ENCODE results near the gene ESPN. TPM values are rescaled to one million over a fixed set of nuclear protein-coding genes. Genes with fewer than 3 reads are reported as not detected.

ESPN gene
- total and polyA plus RNA-seq, 7 donors, result 0.55 to 202 (median 86.5) TPM; not detected in 2

GRCh38 chr1:6421266-6421665 lies 3.3 kb upstream of the ESPN start:
- no peak for TF ChIP-seq POLR2AphosphoS5 (IDR thresholded peaks at IDR 0.05)
- no peak for TF ChIP-seq CTCF (IDR thresholded peaks at IDR 0.05)
- no peak for TF ChIP-seq POLR2A (IDR thresholded peaks at IDR 0.05)
- no peak for TF ChIP-seq EP300 (IDR thresholded peaks at IDR 0.05)
- Histone ChIP-seq H3K36me3 (no peaks in the 10 kb centered on the region), H3K4me3 (no peak overlapping the region), H3K4me1 (peaks cover 0 to 52% (median 44%) of the 10 kb centered on the region in 4 donors), H3K27ac (no peak overlapping the region), H3K27me3 (peaks cover 68 to 100% (median 94%) of the 10 kb centered on the region in 3 donors), H3K9me3 (no peaks in the 10 kb centered on the region)
- WGBS, 2 donors, result 48 to 70% methylated on average over 4 of the region's 4 CpGs
- DNase-seq, result no peak
- intact Hi-C loops (cut with DNase I), result no loop called here

GRCh38 chr1:6423321-6423999 lies 1.1 kb upstream of the ESPN start:
- peaks cover 56 to 100% (median 99%) of the 10 kb centered on the region in 3 donors for H3K27me3 ChIP-seq
- H3K36me3 ChIP-seq, result no peaks in the 10 kb centered on the region

GRCh38 chr1:6424000-6424565 lies 493 bp upstream of the ESPN start:
- no peak overlapping the region for H3K27ac ChIP-seq
- no peaks in the 10 kb centered on the region for H3K36me3 ChIP-seq
- WGBS, 2 donors, result 4 to 9% methylated on average over 35 of the region's 35 CpGs
- intact Hi-C loops (cut with DNase I), result no loop called here
- DNase-seq, result no peak
- TF ChIP-seq POLR2A (IDR thresholded peaks at IDR 0.05), result no peak
- TF ChIP-seq EP300 (IDR thresholded peaks at IDR 0.05), result no peak
- no peak for TF ChIP-seq CTCF (IDR thresholded peaks at IDR 0.05)
- TF ChIP-seq POLR2AphosphoS5 (IDR thresholded peaks at IDR 0.05), result no peak
- no peak overlapping the region for H3K4me3 ChIP-seq
- H3K9me3 ChIP-seq, result no peaks in the 10 kb centered on the region
- peaks cover 0 to 47% (median 39%) of the 10 kb centered on the region in 4 donors for H3K4me1 ChIP-seq
- H3K27me3 ChIP-seq, result peaks cover 50 to 99% (median 97%) of the 10 kb centered on the region in 3 donors

More at GRCh38 chr1:6423321-6423999, 1.1 kb upstream of the ESPN start:
- 6 to 11% methylated on average over 24 of the region's 24 CpGs for WGBS, 2 donors
- DNase-seq, result no peak
- TF ChIP-seq EP300 (IDR thresholded peaks at IDR 0.05) (no peak), POLR2A (IDR thresholded peaks at IDR 0.05) (no peak), CTCF (IDR thresholded peaks at IDR 0.05) (peak in 2 of 4 experiments; percentile 24 to 52), POLR2AphosphoS5 (IDR thresholded peaks at IDR 0.05) (no peak)
- intact Hi-C loops (cut with DNase I), result no loop called here
- no peaks in the 10 kb centered on the region for H3K9me3 ChIP-seq
- no peak overlapping the region for H3K4me3 ChIP-seq
- peaks cover 0 to 52% (median 44%) of the 10 kb centered on the region in 4 donors for H3K4me1 ChIP-seq
- H3K27ac ChIP-seq, result no peak overlapping the region

- H3K27ac ChIP-seq, result no peak overlapping the region
- H3K27me3 ChIP-seq, result peaks cover 36 to 99% (median 92%) of the 10 kb centered on the region in 3 donors
- H3K4me3 ChIP-seq, result no peak overlapping the region
- WGBS, 2 donors, result 67 to 80% methylated on average over 6 of the region's 6 CpGs
- H3K36me3 ChIP-seq, result no peaks in the 10 kb centered on the region
- H3K9me3 ChIP-seq, result no peaks in the 10 kb centered on the region
- TF ChIP-seq CTCF (IDR thresholded peaks at IDR 0.05) (no peak), EP300 (IDR thresholded peaks at IDR 0.05) (no peak), POLR2A (IDR thresholded peaks at IDR 0.05) (no peak), POLR2AphosphoS5 (IDR thresholded peaks at IDR 0.05) (no peak)
- peaks cover 0 to 31% (median 24%) of the 10 kb centered on the region in 4 donors for H3K4me1 ChIP-seq
- no peak for DNase-seq
- intact Hi-C loops (cut with DNase I), result no loop called here
Measured at GRCh38 chr1:6425658-6426057, 1.1 kb downstream of the ESPN start.

All from sigmoid colon (tissue), 7 donors.